Breast epithelium (tissue), 4 donors: ENCODE results near the gene MPPED1. TPM values are rescaled to one million over a fixed set of nuclear protein-coding genes. Genes with fewer than 3 reads are reported as not detected.

Source experiments
- DNase-seq, 2 donors: peaks; one replicate each; pipeline ENCODE4 v3.0.0-alpha.2; 2019; ENCODE audit warnings: low spot score in 2 of 2
- H3K27ac ChIP-seq, 2 donors: fragments of 200-600 bp; sonication (generic) in 1 of 2; one replicate each; pipeline ENCODE4 v1.5.1; 2016 to 2019; ENCODE audit warnings: mild to moderate bottlenecking in 1 of 2
- H3K27me3 ChIP-seq, 2 donors: fragments of 200-600 bp; sonication (generic) in 1 of 2; one replicate each; pipeline versions ENCODE4 v1.5.1 to v1.6.0; 2017 to 2019; ENCODE audit warnings: control low read depth in 1 of 2, mild to moderate bottlenecking in 1 of 2
- H3K36me3 ChIP-seq: fragments of 200-600 bp; one replicate; pipeline ENCODE4 v1.5.1; 2019
- H3K4me1 ChIP-seq, 2 donors: fragments of 200-600 bp; sonication (generic); one replicate each; pipeline ENCODE4 v1.5.1; 2016 to 2019; ENCODE audit warnings: control low read depth in 1 of 2
- H3K4me3 ChIP-seq, 3 donors: fragments of 200-600 bp; sonication (generic); 1 replicate in 2 of 3; 2 replicates in 1 of 3; pipeline ENCODE4 v1.5.1; 2016 to 2019; ENCODE audit warnings: mild to moderate bottlenecking in 3 of 3, moderate library complexity in 2 of 3
- H3K9me3 ChIP-seq, 2 donors: fragments of 200-600 bp; sonication (generic) in 1 of 2; one replicate each; pipeline ENCODE4 v1.5.1; 2016 to 2019; ENCODE audit warnings: control low read depth in 1 of 2
- POLR2A ChIP-seq: fragments of 450-650 bp; IDR thresholded peaks from one replicate; pipeline ENCODE4 v1.6.1; 2016; ENCODE audit warnings: antibody characterized with exemption, mild to moderate bottlenecking, moderate library complexity
- POLR2AphosphoS5 ChIP-seq, 3 donors: sonication (generic); formaldehyde crosslinking; IDR thresholded peaks; one replicate each; pipeline ENCODE4 v1.6.1; 2017; ENCODE audit warnings: antibody characterized with exemption in 3 of 3
- intact Hi-C: fragments of 100-400 bp; cut with DNase I; formaldehyde crosslinking; loops from one replicate; pipeline ENCODE4 v1.15.1; 2023; ENCODE audit warnings: low total_unique reads
- total RNA-seq, 3 donors: library from RNA; depleted of rRNA; stranded (reverse); fragments of >200 nt; gene quantifications; one replicate each; pipeline ENCODE4 v1.1.0, GENCODE V29; 2016
- TF ChIP-seq, protein P1 (sequence below), 3 donors: fragments of 450-650 bp; IDR thresholded peaks; one replicate each; pipeline ENCODE4 v1.5.1; 2016 to 2017; ENCODE audit warnings: antibody characterized with exemption in 3 of 3, mild to moderate bottlenecking in 3 of 3, moderate library complexity in 3 of 3

The MPPED1 gene
- total RNA-seq, 3 donors from 2014 or later = 0.29 TPM; not detected in 2

DNA sequence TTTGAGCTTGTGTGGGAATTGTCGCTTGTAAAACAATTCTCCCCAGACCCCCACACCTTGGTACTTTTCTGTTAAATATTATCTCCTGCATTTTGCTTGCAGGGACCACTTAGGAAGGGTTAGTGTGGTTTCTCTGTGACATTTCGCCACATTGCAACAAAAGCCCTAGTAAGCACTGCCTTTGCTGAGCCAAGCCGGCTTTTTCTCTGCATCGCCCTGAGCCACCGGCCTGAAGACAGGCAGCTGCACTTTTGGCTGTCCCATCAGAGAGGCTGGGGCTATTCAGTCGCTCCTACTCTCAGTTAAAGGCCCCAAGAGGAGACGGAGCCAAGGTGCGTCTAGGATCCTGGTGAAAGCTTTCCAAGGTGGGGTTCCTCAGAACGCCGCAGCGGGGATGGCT, 5.7 kb downstream of the MPPED1 start:
- Histone ChIP-seq H3K36me3 (no peaks in the 10 kb centered on the region), H3K27ac (no peak overlapping the region), H3K4me1 (no peaks in the 10 kb centered on the region), H3K27me3 (peaks cover 0 to 40% of the 10 kb centered on the region in 2 donors), H3K9me3 (no peaks in the 10 kb centered on the region), H3K4me3 (no peak overlapping the region)
- TF ChIP-seq POLR2AphosphoS5 (IDR thresholded peaks at IDR 0.05) (no peak), POLR2A (no peak)
- TF ChIP-seq, protein P1, sequence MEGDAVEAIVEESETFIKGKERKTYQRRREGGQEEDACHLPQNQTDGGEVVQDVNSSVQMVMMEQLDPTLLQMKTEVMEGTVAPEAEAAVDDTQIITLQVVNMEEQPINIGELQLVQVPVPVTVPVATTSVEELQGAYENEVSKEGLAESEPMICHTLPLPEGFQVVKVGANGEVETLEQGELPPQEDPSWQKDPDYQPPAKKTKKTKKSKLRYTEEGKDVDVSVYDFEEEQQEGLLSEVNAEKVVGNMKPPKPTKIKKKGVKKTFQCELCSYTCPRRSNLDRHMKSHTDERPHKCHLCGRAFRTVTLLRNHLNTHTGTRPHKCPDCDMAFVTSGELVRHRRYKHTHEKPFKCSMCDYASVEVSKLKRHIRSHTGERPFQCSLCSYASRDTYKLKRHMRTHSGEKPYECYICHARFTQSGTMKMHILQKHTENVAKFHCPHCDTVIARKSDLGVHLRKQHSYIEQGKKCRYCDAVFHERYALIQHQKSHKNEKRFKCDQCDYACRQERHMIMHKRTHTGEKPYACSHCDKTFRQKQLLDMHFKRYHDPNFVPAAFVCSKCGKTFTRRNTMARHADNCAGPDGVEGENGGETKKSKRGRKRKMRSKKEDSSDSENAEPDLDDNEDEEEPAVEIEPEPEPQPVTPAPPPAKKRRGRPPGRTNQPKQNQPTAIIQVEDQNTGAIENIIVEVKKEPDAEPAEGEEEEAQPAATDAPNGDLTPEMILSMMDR (IDR thresholded peaks at IDR 0.05) = no peak
- intact Hi-C loops = no loop called here
- no peak for DNase-seq

DNA sequence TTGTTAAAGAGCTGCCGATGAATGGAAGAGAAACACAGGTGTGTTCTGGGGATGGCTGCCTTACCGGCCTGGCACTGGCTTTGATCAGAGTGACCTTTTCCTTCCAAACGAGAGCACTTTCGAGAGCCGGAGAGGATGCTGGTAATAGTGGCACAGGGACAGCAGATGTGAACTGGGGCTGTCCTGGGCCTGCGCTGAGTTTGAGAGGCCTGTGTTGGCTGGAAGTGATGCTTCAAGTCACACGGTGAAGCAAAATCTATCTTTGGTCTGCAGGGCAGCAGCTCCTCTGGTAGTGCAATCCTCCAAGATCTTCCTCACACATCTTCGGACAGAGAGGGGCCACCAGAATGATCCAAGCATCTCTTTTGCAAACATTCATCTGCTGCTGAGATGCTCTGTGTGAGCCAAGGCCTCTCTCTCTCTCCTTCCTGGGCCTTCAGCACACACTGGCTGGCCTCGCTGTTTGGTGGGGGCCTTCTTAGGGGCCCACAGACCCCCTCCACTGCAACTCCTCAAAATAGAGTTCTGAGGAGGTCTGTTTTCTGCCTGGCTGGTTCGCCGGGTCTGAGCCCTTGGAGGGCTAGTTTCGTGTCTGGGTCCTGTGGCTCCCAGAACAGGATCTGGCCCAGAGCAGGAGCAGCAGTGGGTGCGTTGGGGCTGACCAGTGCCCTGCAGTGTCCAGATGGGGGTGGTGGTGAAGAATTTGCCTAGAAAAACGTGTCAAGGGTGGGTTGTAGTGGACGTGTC, 6.4 kb downstream of the MPPED1 start:
- Histone ChIP-seq H3K9me3 (no peaks in the 10 kb centered on the region), H3K27ac (no peak overlapping the region), H3K27me3 (peaks cover 0 to 37% of the 10 kb centered on the region in 2 donors), H3K4me1 (no peaks in the 10 kb centered on the region), H3K36me3 (no peaks in the 10 kb centered on the region), H3K4me3 (no peak overlapping the region)
- DNase-seq = no peak
- TF ChIP-seq POLR2A (no peak), POLR2AphosphoS5 (IDR thresholded peaks at IDR 0.05) (no peak)
- TF ChIP-seq, protein P1 (IDR thresholded peaks at IDR 0.05) = no peak
- intact Hi-C loops = no loop called here

DNA sequence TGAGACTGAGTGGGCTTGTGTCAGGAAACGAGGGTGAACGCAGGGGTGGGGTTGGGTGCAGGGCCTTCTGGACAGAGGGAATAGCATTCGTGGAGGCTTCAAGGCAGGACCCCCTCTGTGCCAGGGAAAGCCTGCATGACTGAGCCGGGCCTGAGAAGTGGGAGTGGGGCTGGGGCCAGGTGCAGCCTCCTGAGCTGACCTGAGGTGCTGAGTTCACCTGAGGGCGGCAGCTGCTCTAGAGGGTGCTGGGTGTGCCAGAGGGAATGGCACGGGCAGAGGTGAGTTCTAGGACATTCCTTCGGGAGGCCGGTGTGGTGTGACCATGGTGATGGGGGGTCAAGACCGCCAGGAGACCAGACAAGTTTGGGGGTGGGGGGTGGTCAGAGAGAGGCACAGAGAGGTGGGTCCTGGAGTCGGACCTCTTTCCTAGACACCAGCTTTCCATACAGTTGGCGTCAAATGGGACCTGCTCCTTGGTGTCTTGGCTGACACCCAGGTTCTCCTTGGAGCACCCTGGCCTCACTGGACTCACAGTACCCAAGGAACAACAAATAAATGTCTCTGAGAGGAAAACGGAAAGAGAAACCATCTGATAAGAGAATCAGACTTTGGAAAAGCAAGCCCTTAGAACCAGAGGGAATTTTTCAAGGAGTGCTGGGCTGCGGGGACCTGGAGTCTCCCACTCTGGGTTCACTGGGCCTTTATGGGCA, 7.7 kb downstream of the MPPED1 start:
- TF ChIP-seq POLR2A (no peak), POLR2AphosphoS5 (IDR thresholded peaks at IDR 0.05) (no peak)
- TF ChIP-seq, protein P1 (IDR thresholded peaks at IDR 0.05) = no peak
- Histone ChIP-seq H3K36me3 (no peaks in the 10 kb centered on the region), H3K4me3 (no peak overlapping the region), H3K9me3 (no peaks in the 10 kb centered on the region), H3K27me3 (peaks cover 0 to 26% of the 10 kb centered on the region in 2 donors), H3K27ac (no peak overlapping the region), H3K4me1 (no peaks in the 10 kb centered on the region)
- intact Hi-C loops = loop anchor here (5.0 kb wide), 2 partner anchors 408 to 1898 kb away; no protein-coding TSS in a partner anchor
- no peak for DNase-seq

DNA sequence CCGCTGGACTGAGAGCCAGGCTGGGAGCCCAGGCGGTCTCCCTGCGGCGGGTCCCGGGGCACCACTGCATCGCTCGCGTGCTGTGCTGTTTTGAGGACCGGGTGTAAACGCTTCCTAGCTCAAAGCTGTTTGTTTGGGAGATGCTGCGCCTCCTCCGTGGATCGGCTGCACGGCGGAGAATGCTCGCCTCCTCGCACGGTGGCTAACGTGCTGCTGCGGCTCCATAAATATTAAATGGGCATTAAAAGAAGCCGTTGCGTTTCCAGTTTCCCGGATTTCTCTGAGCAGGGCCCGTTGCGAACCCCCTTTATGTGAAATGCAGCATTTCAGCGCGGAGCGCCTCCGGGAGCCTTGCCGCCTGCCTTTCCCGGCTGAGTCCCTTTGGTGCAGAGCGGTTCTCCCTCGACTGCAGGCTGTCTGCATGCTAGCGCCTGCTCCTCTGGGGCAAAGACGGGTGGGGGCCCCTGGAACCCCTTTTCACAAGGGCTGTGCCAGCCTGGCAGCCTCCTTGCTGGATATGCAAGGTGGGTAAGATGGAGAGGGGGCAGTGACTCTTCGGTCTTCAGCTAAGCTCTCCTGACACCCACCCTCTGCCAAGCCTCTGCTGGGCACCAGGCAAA, 9.3 kb downstream of the MPPED1 start:
- Histone ChIP-seq H3K4me1 (no peaks in the 10 kb centered on the region), H3K36me3 (no peaks in the 10 kb centered on the region), H3K4me3 (no peak overlapping the region), H3K9me3 (no peaks in the 10 kb centered on the region), H3K27ac (no peak overlapping the region), H3K27me3 (peaks cover 0 to 34% of the 10 kb centered on the region in 2 donors)
- no peak for DNase-seq
- no peak for TF ChIP-seq POLR2AphosphoS5 (IDR thresholded peaks at IDR 0.05)
- TF ChIP-seq, protein P1 (IDR thresholded peaks at IDR 0.05) = no peak
- no peak for TF ChIP-seq POLR2A
- intact Hi-C loops = loop anchor here (5.0 kb wide), 2 partner anchors 406 to 1896 kb away; no protein-coding TSS in a partner anchor
